Measurements from ENCODE around the gene LRRC49. TPM values are rescaled to one million over a fixed set of nuclear protein-coding genes. Genes with fewer than 3 reads are reported as not detected.
A peak's percentile ranks its signal among the peaks of the same experiment; 100 is the strongest.

The LRRC49 gene
- total RNA-seq, 6 experiments from 2014 or later: 6.2 to 13.4 (median 10.2) TPM

DNA sequence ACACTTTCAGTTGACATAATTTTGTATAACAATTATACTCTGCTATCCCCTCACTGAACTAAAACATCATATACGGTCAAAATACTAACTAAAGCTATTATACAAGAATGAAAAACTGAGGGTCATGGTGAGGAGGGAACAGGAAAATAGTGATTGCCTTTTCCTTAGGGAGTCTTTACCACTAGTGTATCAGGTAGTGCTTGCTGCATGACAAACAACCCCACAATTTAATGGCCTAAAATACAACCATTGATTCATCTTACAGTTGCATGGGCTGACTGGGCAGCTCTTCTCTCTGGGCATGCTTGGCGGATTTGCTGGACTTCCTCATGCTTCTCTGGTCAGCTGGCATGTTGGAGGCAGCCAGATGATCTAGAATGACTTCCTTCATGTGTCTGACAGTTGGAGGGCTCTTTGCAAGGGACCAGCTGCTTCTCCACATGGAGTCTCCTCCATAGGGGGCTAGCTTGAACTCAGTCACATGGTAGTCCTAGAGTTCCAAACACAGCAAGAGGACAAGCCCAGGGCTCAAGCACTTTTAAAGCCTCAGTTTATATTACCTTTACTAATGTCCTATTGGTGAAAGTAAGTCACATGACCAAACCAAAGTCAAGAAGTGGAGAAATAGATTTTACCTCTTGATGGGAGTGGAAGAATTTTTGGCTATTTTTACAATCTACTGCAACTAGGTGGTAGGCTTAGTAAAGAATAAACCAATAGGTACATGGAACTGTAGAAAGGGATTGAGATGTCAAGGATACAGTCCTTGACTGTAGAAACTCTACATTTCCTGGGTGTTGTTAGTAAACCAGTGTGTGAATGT is 19.2 kb upstream of the LRRC49 start:
- Mint-ChIP-seq H3K27me3 (ENCODE audit: insufficient read depth) (no peaks in the 10 kb centered on the region), H3K27ac (no peak overlapping the region), H3K4me3 (no peak overlapping the region), H3K36me3 (ENCODE audit: low read depth) (peaks cover 5% of the 10 kb centered on the region; the same call in 1 of the 2 replicates), H3K9me3 (no peaks in the 10 kb centered on the region; the same call in 1 of the 2 replicates), H3K4me1 (ENCODE audit: low read depth) (peaks cover 40% of the 10 kb centered on the region)
- TF ChIP-seq CTCF (IDR thresholded peaks at IDR 0.05): no peak
- no peak for DNase-seq

GRCh38 chr15:70875001-70875782 is 17.4 kb upstream of the LRRC49 start:
- DNase-seq: peak; percentile 48
- H3K36me3 Mint-ChIP-seq (ENCODE audit: low read depth): peaks cover 5% of the 10 kb centered on the region; the same call in 1 of the 2 replicates
- no peaks in the 10 kb centered on the region; the same call in 1 of the 2 replicates for H3K9me3 Mint-ChIP-seq
- no peak overlapping the region for H3K4me3 Mint-ChIP-seq
- H3K4me1 Mint-ChIP-seq (ENCODE audit: low read depth): peaks cover 43% of the 10 kb centered on the region
- H3K27ac Mint-ChIP-seq: peak overlapping the region; percentile 2; the same call in 1 of the 2 replicates
- peak; percentile 76 for TF ChIP-seq CTCF (IDR thresholded peaks at IDR 0.05)
- no peaks in the 10 kb centered on the region for H3K27me3 Mint-ChIP-seq (ENCODE audit: insufficient read depth)

GRCh38 chr15:70876011-70876410 is 16.6 kb upstream of the LRRC49 start:
- no peaks in the 10 kb centered on the region for H3K27me3 Mint-ChIP-seq (ENCODE audit: insufficient read depth)
- peaks cover 45% of the 10 kb centered on the region for H3K4me1 Mint-ChIP-seq (ENCODE audit: low read depth)
- H3K4me3 Mint-ChIP-seq: no peak overlapping the region
- TF ChIP-seq CTCF (IDR thresholded peaks at IDR 0.05): no peak
- H3K27ac Mint-ChIP-seq: no peak overlapping the region
- peaks cover 5% of the 10 kb centered on the region; the same call in 1 of the 2 replicates for H3K36me3 Mint-ChIP-seq (ENCODE audit: low read depth)
- no peak for DNase-seq
- H3K9me3 Mint-ChIP-seq: no peaks in the 10 kb centered on the region; the same call in 1 of the 2 replicates

DNA sequence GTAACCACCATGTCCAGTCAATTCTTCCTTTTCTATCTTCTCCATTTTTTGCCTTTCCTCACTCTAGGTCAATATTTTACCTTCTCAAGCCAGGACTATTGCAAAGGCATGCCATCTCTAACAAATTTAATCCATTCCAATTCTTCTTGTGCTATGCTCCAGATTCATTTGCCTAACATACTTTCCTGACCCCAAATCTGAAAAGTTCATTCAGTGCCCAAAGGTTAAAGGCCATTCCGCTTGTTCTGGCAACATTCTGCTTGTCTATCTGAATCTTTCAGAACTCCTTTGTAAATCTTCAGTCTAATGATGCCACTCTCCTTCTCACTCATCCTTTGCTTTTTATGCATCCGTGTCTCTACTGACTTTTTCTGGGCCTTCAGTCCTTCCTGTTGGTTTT is 15.9 kb upstream of the LRRC49 start:
- Mint-ChIP-seq H3K4me3 (no peak overlapping the region), H3K27me3 (ENCODE audit: insufficient read depth) (no peaks in the 10 kb centered on the region), H3K4me1 (ENCODE audit: low read depth) (peaks cover 46% of the 10 kb centered on the region), H3K36me3 (ENCODE audit: low read depth) (peaks cover 5% of the 10 kb centered on the region; the same call in 1 of the 2 replicates), H3K27ac (no peak overlapping the region), H3K9me3 (no peaks in the 10 kb centered on the region; the same call in 1 of the 2 replicates)
- DNase-seq: no peak
- no peak for TF ChIP-seq CTCF (IDR thresholded peaks at IDR 0.05)

DNA sequence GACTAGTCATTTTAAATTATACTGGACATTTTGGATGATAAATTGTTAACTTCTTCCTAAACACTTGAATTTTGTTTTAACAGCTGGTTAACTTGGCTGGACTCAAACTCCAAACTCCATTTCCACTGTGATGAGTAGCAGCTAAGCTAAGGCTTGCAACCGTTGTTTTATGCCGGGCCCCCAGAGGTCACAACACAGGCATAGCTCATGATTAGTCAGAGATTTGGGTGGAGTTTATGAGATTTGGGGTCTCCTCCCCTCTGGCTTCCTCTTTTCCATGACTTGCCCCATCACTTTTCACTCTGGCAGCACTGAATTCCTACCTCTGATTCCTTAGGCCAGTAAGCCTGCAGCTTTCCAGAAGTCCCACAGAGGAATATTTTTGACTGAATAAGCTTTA is 13.2 kb upstream of the LRRC49 start:
- peak overlapping the region; percentile 56 for H3K4me3 Mint-ChIP-seq
- no peaks in the 10 kb centered on the region for H3K9me3 Mint-ChIP-seq
- TF ChIP-seq CTCF (IDR thresholded peaks at IDR 0.05): no peak
- DNase-seq: peak; percentile 58
- no peaks in the 10 kb centered on the region for H3K27me3 Mint-ChIP-seq (ENCODE audit: insufficient read depth)
- no peaks in the 10 kb centered on the region for H3K36me3 Mint-ChIP-seq (ENCODE audit: low read depth)
- H3K27ac Mint-ChIP-seq: peak overlapping the region; percentile 58
- peaks cover 48% of the 10 kb centered on the region for H3K4me1 Mint-ChIP-seq (ENCODE audit: low read depth)
